ENCODE results near the gene TIRAP.
A peak's percentile ranks its signal among the peaks of the same experiment; 100 is the strongest.

Gene TIRAP

GRCh38 chr11:126328938-126329643 is 46.2 kb downstream of the TIRAP start:
- DNase-seq (ENCODE audit: low read depth) = no peak

GRCh38 chr11:126329644-126330211 is 46.8 kb downstream of the TIRAP start:
- TF ChIP-seq CTCF (IDR thresholded peaks at IDR 0.05; ENCODE audit: insufficient read depth, low read depth, low read length, missing control alignments) = no peak
- no peak overlapping the region for H3K4me3 ChIP-seq (ENCODE audit: low read depth, low read length)
- peak; percentile 24 for DNase-seq (ENCODE audit: low read depth)

More at GRCh38 chr11:126328938-126329643, 46.2 kb downstream of the TIRAP start:
- no peak for TF ChIP-seq CTCF (IDR thresholded peaks at IDR 0.05; ENCODE audit: insufficient read depth, low read depth, low read length, missing control alignments)
- no peak overlapping the region for H3K4me3 ChIP-seq (ENCODE audit: low read depth, low read length)

- H3K4me3 ChIP-seq (ENCODE audit: low read depth, low read length) = no peak overlapping the region
- no peak for TF ChIP-seq CTCF (IDR thresholded peaks at IDR 0.05; ENCODE audit: insufficient read depth, low read depth, low read length, missing control alignments)
- DNase-seq (ENCODE audit: low read depth) = no peak
Measured at GRCh38 chr11:126331286-126331685, 48.4 kb downstream of the TIRAP start.

GRCh38 chr11:126332221-126332711 is 49.4 kb downstream of the TIRAP start:
- H3K4me3 ChIP-seq (ENCODE audit: low read depth, low read length) = no peak overlapping the region
- no peak for DNase-seq (ENCODE audit: low read depth)
- no peak for TF ChIP-seq CTCF (IDR thresholded peaks at IDR 0.05; ENCODE audit: insufficient read depth, low read depth, low read length, missing control alignments)

- no peak overlapping the region for H3K4me3 ChIP-seq (ENCODE audit: low read depth, low read length)
- TF ChIP-seq CTCF (IDR thresholded peaks at IDR 0.05; ENCODE audit: insufficient read depth, low read depth, low read length, missing control alignments) = no peak
- no peak for DNase-seq (ENCODE audit: low read depth)
Measured at GRCh38 chr11:126333142-126333541, 50.2 kb downstream of the TIRAP start.

GRCh38 chr11:126334659-126335462 is 52.0 kb downstream of the TIRAP start:
- no peak overlapping the region for H3K4me3 ChIP-seq (ENCODE audit: low read depth, low read length)
- DNase-seq (ENCODE audit: low read depth) = no peak
- TF ChIP-seq CTCF (IDR thresholded peaks at IDR 0.05; ENCODE audit: insufficient read depth, low read depth, low read length, missing control alignments) = no peak
